ENCODE data around the gene AOC2.
A peak's percentile ranks its signal among the peaks of the same experiment; 100 is the strongest.

The AOC2 gene, protein sequence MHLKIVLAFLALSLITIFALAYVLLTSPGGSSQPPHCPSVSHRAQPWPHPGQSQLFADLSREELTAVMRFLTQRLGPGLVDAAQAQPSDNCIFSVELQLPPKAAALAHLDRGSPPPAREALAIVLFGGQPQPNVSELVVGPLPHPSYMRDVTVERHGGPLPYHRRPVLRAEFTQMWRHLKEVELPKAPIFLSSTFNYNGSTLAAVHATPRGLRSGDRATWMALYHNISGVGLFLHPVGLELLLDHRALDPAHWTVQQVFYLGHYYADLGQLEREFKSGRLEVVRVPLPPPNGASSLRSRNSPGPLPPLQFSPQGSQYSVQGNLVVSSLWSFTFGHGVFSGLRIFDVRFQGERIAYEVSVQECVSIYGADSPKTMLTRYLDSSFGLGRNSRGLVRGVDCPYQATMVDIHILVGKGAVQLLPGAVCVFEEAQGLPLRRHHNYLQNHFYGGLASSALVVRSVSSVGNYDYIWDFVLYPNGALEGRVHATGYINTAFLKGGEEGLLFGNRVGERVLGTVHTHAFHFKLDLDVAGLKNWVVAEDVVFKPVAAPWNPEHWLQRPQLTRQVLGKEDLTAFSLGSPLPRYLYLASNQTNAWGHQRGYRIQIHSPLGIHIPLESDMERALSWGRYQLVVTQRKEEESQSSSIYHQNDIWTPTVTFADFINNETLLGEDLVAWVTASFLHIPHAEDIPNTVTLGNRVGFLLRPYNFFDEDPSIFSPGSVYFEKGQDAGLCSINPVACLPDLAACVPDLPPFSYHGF

DNA sequence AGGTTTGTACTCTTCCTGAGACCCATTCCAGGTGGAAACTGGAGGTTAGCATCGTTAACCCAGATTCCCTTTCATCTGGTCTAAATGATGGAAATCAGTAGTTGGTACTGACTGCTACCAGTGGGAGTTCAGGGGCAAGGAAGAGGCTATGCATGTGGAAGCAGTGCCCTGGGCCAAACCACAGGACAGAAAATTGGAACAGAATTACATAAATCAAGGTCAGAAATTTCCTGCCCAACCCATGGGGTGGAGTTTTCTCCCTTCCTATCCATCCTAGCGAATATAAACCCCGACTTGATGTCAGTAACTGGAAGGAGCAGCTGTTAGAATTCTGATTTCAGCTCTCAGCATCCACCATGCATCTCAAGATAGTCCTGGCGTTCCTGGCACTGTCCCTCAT lies at the start of gene AOC2:
AOC2 (plus strand) TSS at position 310 of the 400 bp plus-strand sequence; CDS start at position 357, 47 bp downstream.
- no peak for DNase-seq

- DNase-seq, result no peak
These were observed 49.3 kb upstream of the AOC2 start for GRCh38 chr17:42795061-42795460.

GRCh38 chr17:42795465-42795864 lies 48.9 kb upstream of the AOC2 start:
- no peak for DNase-seq

DNA sequence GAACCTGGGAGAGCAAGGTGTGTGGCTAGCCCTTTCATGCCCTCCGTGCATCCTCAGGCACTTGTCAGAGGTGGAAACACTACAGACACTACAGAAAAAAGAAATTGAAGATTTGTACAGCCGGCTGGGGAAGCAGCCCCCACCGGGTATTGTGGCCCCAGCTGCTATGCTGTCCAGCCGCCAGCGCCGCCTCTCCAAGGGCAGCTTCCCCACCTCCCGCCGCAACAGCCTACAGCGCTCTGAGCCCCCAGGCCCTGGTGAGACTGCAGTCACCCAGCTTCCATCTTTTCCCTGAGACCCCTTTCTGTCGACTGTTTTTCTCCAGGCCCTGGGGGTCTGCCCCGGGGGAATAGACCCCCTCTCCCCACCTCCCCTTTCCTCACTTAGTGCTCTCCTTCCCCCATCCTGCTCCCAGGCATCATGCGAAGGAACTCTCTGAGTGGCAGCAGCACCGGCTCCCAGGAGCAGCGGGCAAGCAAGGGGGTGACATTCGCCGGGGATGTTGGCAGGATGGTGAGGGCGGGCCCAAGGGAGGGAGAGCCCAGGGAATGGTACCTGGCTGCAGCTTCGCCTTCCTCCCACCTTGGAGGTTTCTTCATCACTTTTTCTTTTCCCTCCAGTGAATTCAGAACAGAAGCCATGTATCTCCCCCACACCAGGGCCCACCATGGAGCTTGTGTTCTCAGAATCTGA lies 48.2 kb upstream of the AOC2 start:
- DNase-seq, result no peak

DNA sequence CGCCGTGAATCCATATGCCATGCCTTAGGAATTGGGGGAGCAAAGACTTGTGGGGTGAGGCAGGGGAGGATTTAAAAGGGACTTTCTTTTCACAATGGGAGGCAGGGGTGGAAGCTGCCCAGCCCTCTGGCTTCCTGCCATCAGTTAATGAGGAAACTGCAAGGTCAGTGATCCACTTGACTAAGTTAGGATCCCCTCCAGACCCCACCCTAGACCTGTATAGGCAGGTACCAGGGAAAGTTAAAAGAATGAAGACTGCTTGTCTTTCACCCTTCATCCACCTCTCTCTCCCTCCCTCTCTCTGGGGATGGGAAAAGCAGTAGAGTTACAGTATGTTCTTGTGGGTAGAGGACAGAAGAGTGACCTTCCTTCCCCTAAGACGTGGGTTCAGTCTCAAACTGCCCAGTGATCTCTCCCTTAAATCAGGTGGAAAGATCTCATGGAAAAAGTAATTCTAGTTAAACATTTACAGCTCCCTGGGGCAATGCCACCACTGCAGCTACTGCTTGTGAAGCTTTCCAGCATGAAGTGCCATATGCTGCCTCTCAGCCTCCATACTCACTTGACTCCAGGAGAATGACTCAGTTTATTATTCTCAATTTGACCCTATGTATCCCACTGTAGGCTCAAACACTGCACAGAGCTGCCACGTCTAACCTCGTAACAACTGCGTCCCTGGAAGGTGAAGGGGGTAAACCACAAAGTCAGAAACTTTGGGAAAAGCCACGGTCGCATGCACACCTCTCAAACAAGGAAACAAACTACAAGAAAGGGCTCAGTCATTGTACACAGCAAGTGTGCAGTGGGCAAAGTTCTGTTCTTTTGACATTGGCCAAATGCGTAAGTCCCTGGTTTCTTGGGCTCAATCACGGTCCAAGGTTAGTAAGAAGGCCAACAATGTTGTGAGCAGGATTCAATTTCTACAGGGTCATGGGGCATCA lies 47.0 kb upstream of the AOC2 start:
- DNase-seq, result no peak

DNA sequence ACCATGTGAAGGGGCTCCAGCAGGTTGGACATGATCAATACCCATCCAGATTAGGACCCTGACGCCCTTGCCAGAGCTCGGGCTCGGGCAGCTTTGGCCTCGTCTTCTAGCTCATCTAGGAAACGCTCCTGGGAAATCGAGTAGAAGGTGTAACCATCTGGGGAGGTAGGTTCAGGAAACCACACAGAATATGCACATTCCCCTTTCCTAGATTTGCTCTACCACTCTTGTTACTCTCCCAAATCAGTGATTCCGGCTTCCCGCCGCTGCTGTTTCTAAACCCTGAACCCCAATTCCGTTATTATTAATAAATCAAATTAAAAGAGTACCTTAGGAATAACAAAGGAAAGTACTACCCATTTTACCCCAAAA lies 46.4 kb upstream of the AOC2 start:
- no peak for DNase-seq

- DNase-seq, result peak; percentile 77 to 78
These were observed 45.7 kb upstream of the AOC2 start, which contains the start of the genes CNTD1 and COA3 for GRCh38 chr17:42798383-42799380. TSS of gene CNTD1 (plus strand) at chr17:42798861. CDS start at chr17:42799068, 207 bp downstream. TSS of gene COA3 (minus strand) at chr17:42798704. CDS start at chr17:42798681, 23 bp downstream.

GRCh38 chr17:42803074-42803883 lies 41.1 kb upstream of the AOC2 start:
- DNase-seq, result no peak

- DNase-seq, result no peak
These were observed 39.4 kb upstream of the AOC2 start for GRCh38 chr17:42804918-42805367.

DNA sequence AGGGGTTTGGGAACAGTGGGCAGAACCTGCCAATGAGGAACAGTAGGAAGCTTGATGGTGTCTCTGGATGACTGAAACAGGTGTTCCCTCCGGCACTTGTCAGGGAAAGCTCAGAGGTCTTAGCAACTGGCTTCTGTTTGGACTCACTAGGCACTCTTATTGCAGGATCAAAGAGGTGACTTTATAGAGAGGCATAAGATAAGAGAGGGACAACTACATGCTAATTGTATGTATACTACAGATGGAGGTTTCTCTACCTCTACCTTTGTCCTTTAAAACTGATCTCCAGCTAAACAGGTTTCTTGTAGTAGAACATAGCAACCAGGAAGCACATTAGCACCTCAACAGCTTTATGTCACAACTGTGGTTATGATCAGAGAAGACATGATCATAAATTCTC lies 38.1 kb upstream of the AOC2 start:
- no peak for DNase-seq

- no peak for DNase-seq
These were observed 35.1 kb upstream of the AOC2 start for GRCh38 chr17:42809250-42809649.

- DNase-seq, result no peak
These were observed 29.6 kb upstream of the AOC2 start for GRCh38 chr17:42814633-42815399.

- no peak for DNase-seq
These were observed 26.5 kb upstream of the AOC2 start for GRCh38 chr17:42817866-42818265.

GRCh38 chr17:42818379-42818778 lies 26.0 kb upstream of the AOC2 start:
- DNase-seq, result no peak

DNA sequence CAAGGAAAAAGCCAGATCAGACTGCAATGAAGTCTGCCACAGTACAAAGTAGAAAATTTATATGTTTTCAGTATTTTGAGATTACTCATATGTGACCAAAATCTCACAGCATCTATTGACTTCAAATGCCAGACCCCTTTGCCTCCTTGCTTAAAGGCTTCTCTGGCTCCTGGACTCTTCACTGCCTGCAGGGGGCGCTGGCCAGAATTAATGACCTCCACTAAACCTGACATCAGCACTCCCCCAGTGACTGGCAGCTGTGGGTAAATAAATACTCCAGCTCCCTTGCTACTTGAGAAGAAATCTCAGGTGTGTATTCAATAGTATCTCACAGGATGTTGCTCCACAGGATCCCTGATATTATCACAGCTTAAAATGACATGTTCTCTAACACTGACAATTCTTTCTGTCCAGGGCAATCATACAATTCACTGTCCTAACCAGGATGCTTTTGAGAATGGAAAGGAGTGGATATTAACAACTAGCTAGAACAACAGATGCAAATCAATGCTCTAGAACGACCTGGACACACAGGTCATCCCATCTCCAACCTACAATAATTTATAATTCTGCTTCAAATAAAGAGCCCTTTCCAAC lies 24.3 kb upstream of the AOC2 start:
- peak; percentile 68 to 69 for DNase-seq

DNA sequence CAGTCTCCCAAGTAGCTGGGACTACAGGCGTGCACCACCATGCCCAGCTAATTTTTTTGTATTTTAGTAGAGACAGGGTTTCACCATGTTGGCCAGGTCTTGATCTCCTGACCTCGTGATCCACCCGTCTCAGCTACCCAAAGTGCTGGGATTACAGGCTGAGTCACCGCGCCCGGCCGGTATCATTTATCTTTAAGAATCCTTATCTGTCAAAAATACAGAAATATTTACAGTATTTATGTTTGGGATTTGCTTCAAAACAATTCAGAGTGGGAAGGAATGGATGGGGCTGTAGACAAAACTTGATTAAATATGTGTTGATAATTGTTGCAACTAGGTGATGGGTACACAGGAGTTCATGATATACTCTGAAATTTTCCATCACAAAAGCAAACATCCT lies 23.2 kb upstream of the AOC2 start:
- DNase-seq, result no peak

DNA sequence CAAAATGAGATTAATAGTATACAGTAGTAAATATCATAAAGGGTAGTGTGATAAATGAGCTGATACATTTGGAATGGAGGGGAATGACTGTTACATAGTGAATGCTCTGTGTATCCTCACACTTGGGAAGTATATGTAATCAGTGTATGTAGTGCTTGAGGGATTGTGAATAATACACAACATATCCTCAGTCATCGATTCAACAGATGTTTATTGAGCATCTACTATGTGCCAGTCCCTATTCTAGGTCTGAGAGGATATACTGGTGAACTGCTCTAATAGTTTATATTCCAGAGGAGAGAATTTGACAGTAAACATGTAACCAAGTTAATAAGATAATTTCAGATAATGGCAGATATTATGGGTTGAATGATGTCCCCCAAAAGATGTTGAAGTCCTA lies 16.9 kb upstream of the AOC2 start:
- DNase-seq, result no peak

DNA sequence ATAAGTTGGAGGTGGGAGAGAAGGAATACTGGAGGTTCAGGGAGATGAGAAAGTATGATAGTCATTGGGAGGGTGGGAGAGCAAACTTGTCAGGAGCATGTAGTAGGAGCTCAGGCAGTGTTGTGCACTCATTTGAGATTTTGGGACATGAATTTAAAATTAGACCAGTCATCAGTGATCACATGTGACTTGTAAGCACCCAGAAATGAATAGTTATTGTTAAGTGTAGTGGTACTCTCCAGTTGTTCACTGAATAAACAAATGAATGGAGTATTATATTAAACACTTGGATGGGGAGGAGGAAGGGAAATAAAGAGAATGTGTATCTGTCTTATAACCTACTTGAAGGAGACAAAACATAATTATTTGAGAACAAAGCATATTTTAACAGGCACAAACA lies 13.4 kb upstream of the AOC2 start:
- DNase-seq, result no peak

All from CD4-positive, alpha-beta T cell treated with Interleukin-1 beta for 1 hour (primary cell).